Tibial nerve (tissue), 4 donors: ENCODE measurements around the gene AKAP6. TPM values are rescaled to one million over a fixed set of nuclear protein-coding genes. Genes with fewer than 3 reads are reported as not detected.

Experiments
- DNase-seq, 2 donors: peaks; one replicate each; pipeline ENCODE4 v3.0.0-alpha.2; 2019; ENCODE audit warnings: low spot score in 2 of 2
- H3K27ac ChIP-seq, 4 donors: fragments of 200-600 bp; sonication (generic) in 3 of 4; one replicate each; pipeline ENCODE4 v1.5.1; 2017 to 2019; ENCODE audit warnings: mild to moderate bottlenecking in 1 of 4
- H3K27me3 ChIP-seq, 2 donors: fragments of 200-600 bp; sonication (generic) in 1 of 2; one replicate each; pipeline versions ENCODE4 v1.5.1 to v1.6.0; 2017 to 2019
- H3K36me3 ChIP-seq, 3 donors: fragments of 200-600 bp; sonication (generic); one replicate each; pipeline ENCODE4 v1.5.1; 2018 to 2019
- H3K4me1 ChIP-seq, 4 donors: fragments of 200-600 bp; sonication (generic) in 3 of 4; one replicate each; pipeline ENCODE4 v1.5.1; 2017 to 2019
- H3K4me3 ChIP-seq, 4 donors: fragments of 200-600 bp; sonication (generic) in 3 of 4; one replicate each; pipeline ENCODE4 v1.5.1; 2017 to 2019; ENCODE audit warnings: mild to moderate bottlenecking in 1 of 4, moderate library complexity in 1 of 4
- H3K9me3 ChIP-seq, 4 donors: fragments of 200-600 bp; sonication (generic) in 3 of 4; one replicate each; pipeline ENCODE4 v1.5.1; 2017 to 2019
- CTCF ChIP-seq, 5 experiments: fragments of 200-600 bp in 3 of 5; fragments of 450-650 bp in 2 of 5; sonication (generic) in 3 of 5; IDR thresholded peaks; one replicate each; pipeline ENCODE4 v1.5.1; 2016 to 2019; ENCODE audit warnings: antibody characterized with exemption in 5 of 5, mild to moderate bottlenecking in 3 of 5, moderate library complexity in 2 of 5
- EP300 ChIP-seq, 2 donors: sonication (generic); formaldehyde crosslinking; IDR thresholded peaks; one replicate each; pipeline ENCODE4 v1.6.1; 2017; ENCODE audit warnings: antibody characterized with exemption in 2 of 2, mild to moderate bottlenecking in 1 of 2
- POLR2A ChIP-seq, 2 donors: fragments of 450-650 bp; IDR thresholded peaks; one replicate each; pipeline ENCODE4 v1.6.1; 2017; ENCODE audit warnings: antibody characterized with exemption in 2 of 2, mild to moderate bottlenecking in 2 of 2, moderate library complexity in 2 of 2
- WGBS, 2 donors: methylation state at CpG; one replicate each; pipeline ENCODE4 v1.1.5; 2018; 5-methylcytosine and 5-hydroxymethylcytosine counted together
- total RNA-seq, 4 donors: library from RNA; depleted of rRNA; stranded (reverse); fragments of >200 nt; gene quantifications; one replicate each; pipeline ENCODE4 v1.1.0, GENCODE V29; 2016

Gene AKAP6
- total RNA-seq, 4 donors from 2014 or later: 2.1 to 10.7 (median 5.2) TPM

GRCh38 chr14:32427726-32428528, 98.8 kb downstream of the AKAP6 start:
- Histone ChIP-seq H3K27ac (no peak overlapping the region), H3K27me3 (no peaks in the 10 kb centered on the region), H3K4me1 (no peaks in the 10 kb centered on the region), H3K36me3 (no peaks in the 10 kb centered on the region), H3K9me3 (no peaks in the 10 kb centered on the region), H3K4me3 (no peak overlapping the region)
- DNase-seq: no peak
- 77 to 84% methylated on average over 4 of the region's 4 CpGs for WGBS, 2 donors
- TF ChIP-seq EP300 (IDR thresholded peaks at IDR 0.05) (no peak), POLR2A (IDR thresholded peaks at IDR 0.05) (no peak), CTCF (IDR thresholded peaks at IDR 0.05) (no peak)

GRCh38 chr14:32428875-32429274, 99.8 kb downstream of the AKAP6 start:
- Histone ChIP-seq H3K27ac (no peak overlapping the region), H3K4me1 (no peaks in the 10 kb centered on the region), H3K27me3 (no peaks in the 10 kb centered on the region), H3K9me3 (no peaks in the 10 kb centered on the region), H3K4me3 (no peak overlapping the region), H3K36me3 (no peaks in the 10 kb centered on the region)
- 75 to 86% methylated on average over 4 of the region's 4 CpGs for WGBS, 2 donors
- DNase-seq: no peak
- TF ChIP-seq POLR2A (IDR thresholded peaks at IDR 0.05): no peak
- no peak for TF ChIP-seq EP300 (IDR thresholded peaks at IDR 0.05)
- no peak for TF ChIP-seq CTCF (IDR thresholded peaks at IDR 0.05)

GRCh38 chr14:32430326-32430725, 101.2 kb downstream of the AKAP6 start:
- no peaks in the 10 kb centered on the region for H3K4me1 ChIP-seq
- 64 to 75% methylated on average over 4 of the region's 4 CpGs for WGBS, 2 donors
- no peak overlapping the region for H3K4me3 ChIP-seq
- no peaks in the 10 kb centered on the region for H3K27me3 ChIP-seq
- H3K9me3 ChIP-seq: no peaks in the 10 kb centered on the region
- TF ChIP-seq EP300 (IDR thresholded peaks at IDR 0.05): no peak
- TF ChIP-seq POLR2A (IDR thresholded peaks at IDR 0.05): no peak
- no peak for TF ChIP-seq CTCF (IDR thresholded peaks at IDR 0.05)
- no peaks in the 10 kb centered on the region for H3K36me3 ChIP-seq
- H3K27ac ChIP-seq: no peak overlapping the region
- DNase-seq: no peak

GRCh38 chr14:32432813-32433538, 103.9 kb downstream of the AKAP6 start:
- H3K9me3 ChIP-seq: no peaks in the 10 kb centered on the region
- no peak for TF ChIP-seq CTCF (IDR thresholded peaks at IDR 0.05)
- TF ChIP-seq EP300 (IDR thresholded peaks at IDR 0.05): no peak
- no peak for TF ChIP-seq POLR2A (IDR thresholded peaks at IDR 0.05)
- 88 to 92% methylated on average over 8 of the region's 8 CpGs for WGBS, 2 donors
- no peak for DNase-seq
- no peaks in the 10 kb centered on the region for H3K36me3 ChIP-seq
- H3K4me1 ChIP-seq: no peaks in the 10 kb centered on the region
- no peak overlapping the region for H3K4me3 ChIP-seq
- H3K27me3 ChIP-seq: no peaks in the 10 kb centered on the region
- H3K27ac ChIP-seq: peak overlapping the region in 1 of 4 donors; percentile 67

- Histone ChIP-seq H3K27me3 (no peaks in the 10 kb centered on the region), H3K4me1 (peaks cover 0 to 8% (median 2%) of the 10 kb centered on the region in 4 donors), H3K9me3 (no peaks in the 10 kb centered on the region), H3K27ac (no peak overlapping the region), H3K36me3 (no peaks in the 10 kb centered on the region), H3K4me3 (no peak overlapping the region)
- no peak for DNase-seq
- no peak for TF ChIP-seq EP300 (IDR thresholded peaks at IDR 0.05)
- TF ChIP-seq POLR2A (IDR thresholded peaks at IDR 0.05): no peak
- no peak for TF ChIP-seq CTCF (IDR thresholded peaks at IDR 0.05)
- WGBS, 2 donors: 68 to 73% methylated on average over 2 of the region's 2 CpGs
Measured at GRCh38 chr14:32434180-32434579, 105.1 kb downstream of the AKAP6 start.
